Natural killer cell treated with Interleukin-12 subunit alpha and Interleukin-12 subunit beta and Interleukin-15 and Interleukin-18, amount 100 ng/mL, for 72 hours (primary cell): Measurements from ENCODE around the gene PLEKHA8. TPM values are rescaled to one million over a fixed set of nuclear protein-coding genes. Genes with fewer than 3 reads are reported as not detected.

ENCODE experiments used
- ATAC-seq, 2 donors: fragments of 150-1000 bp; cut with Tn5 transposase in 1 of 2; sonication (Bioruptor Pico), chemical (Tn5 transposase) in 1 of 2; 2 replicates each; pipeline ENCODE4 v1.10.0; 2021
- DNase-seq: peaks from one replicate; pipeline ENCODE4 v3.0.0; 2022; ENCODE audit warnings: low spot score
- H3K27ac Mint-ChIP-seq, 2 donors: 1 replicate in 1 of 2; 2 replicates in 1 of 2; pipeline ENCODE4 v1.8.0; 2022; ENCODE audit warnings: mixed read lengths in 2 of 2, mild to moderate bottlenecking in 1 of 2, moderate library complexity in 1 of 2
- H3K27me3 Mint-ChIP-seq, 2 donors: 1 replicate in 1 of 2; 2 replicates in 1 of 2; pipeline ENCODE4 v1.8.0; 2022; ENCODE audit warnings: mixed read lengths in 2 of 2
- H3K36me3 Mint-ChIP-seq: one replicate; pipeline ENCODE4 v1.8.0; 2022; ENCODE audit warnings: mixed read lengths
- H3K4me1 Mint-ChIP-seq, 2 donors: 1 replicate in 1 of 2; 2 replicates in 1 of 2; pipeline ENCODE4 v1.8.0; 2022; ENCODE audit warnings: low read depth in 2 of 2, mixed read lengths in 2 of 2, mild to moderate bottlenecking in 1 of 2
- H3K4me3 Mint-ChIP-seq: one replicate; pipeline ENCODE4 v1.8.0; 2022; ENCODE audit warnings: mixed read lengths
- H3K9me3 Mint-ChIP-seq: 2 replicates; pipeline ENCODE4 v1.8.0; 2022; ENCODE audit warnings: mixed read lengths
- total RNA-seq, 2 donors: library from RNA; stranded (reverse); gene quantifications; one replicate each; pipeline ENCODE4 v1.2.3, GENCODE V29; 2022

The PLEKHA8 gene
- total RNA-seq, 2 donors from 2014 or later, result 15.0 to 17.1 TPM

DNA sequence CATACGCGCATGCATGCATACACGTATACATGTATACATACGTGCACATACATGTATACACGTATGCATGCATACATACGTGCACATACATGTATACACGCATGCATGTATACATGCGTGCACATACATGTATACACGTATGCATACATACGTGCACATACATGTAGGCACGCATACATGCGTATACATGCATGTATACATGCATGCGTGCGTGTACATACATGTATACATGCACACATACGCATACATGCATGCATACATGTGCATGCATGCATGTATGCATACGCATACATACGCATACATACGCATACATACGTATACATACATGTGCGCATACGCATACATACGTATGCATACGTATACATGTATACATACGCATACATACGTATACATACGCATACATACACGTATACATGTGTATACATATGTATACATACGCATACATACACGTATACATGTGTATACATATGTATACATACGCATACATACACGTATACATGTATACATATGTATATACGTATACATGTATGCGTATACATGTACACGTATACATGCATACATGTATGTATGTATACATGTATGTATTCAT is 87.6 kb downstream of the PLEKHA8 start:
- peaks cover 0 to 5% of the 10 kb centered on the region in 2 donors for H3K4me1 Mint-ChIP-seq
- H3K36me3 Mint-ChIP-seq, result peaks cover 17% of the 10 kb centered on the region
- ATAC-seq (no peak), DNase-seq (no peak)
- H3K4me3 Mint-ChIP-seq, result no peak overlapping the region
- no peaks in the 10 kb centered on the region for H3K27me3 Mint-ChIP-seq
- H3K27ac Mint-ChIP-seq, result no peak overlapping the region
- peaks cover 8% of the 10 kb centered on the region for H3K9me3 Mint-ChIP-seq

DNA sequence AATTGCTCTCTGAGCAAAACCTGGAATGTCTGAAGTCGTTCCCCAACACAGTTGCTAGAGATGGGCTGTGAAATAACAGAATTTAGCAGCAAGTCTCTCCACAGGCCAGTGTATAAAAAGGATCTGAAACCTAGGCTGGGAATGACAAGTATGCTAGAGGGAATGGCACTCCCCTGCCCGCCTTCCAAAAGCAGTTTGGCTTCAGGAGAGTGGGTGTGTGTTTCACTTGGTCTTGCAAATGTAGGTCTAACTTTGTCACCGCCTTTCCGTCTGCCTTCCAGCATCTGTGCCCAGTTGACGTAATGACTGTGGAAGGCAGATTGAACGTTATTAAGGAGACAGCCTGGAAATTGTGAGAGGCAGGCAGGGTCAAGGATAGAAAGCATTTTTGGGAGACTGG is 88.6 kb downstream of the PLEKHA8 start:
- Mint-ChIP-seq H3K9me3 (peaks cover 8% of the 10 kb centered on the region), H3K27ac (no peak overlapping the region), H3K27me3 (no peaks in the 10 kb centered on the region), H3K4me1 (peaks cover 0 to 5% of the 10 kb centered on the region in 2 donors), H3K36me3 (peaks cover 16% of the 10 kb centered on the region), H3K4me3 (no peak overlapping the region)
- DNase-seq (no peak), ATAC-seq (no peak)

DNA sequence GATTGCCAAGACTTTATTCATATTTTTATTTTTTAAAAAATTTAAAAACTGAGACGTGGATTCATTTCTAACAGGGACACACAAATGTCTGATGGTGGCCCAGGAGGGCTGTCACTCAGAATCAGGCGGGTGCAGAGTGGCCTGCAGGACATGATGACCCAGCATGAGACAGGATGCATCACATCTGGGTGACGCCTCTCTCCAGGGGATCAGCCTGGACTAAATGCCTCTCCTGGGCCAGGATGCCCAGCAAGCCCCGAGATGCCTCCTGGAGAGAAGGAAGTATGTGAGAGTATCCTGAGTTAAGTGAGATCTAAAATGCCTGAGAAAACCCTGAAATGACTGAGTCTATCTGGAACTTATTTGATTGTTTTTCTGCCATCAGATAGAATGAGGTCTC is 89.7 kb downstream of the PLEKHA8 start:
- ATAC-seq (no peak), DNase-seq (no peak)
- Mint-ChIP-seq H3K36me3 (peaks cover 10% of the 10 kb centered on the region), H3K4me1 (peaks cover 0 to 5% of the 10 kb centered on the region in 2 donors), H3K4me3 (no peak overlapping the region), H3K27me3 (no peaks in the 10 kb centered on the region), H3K27ac (no peak overlapping the region), H3K9me3 (peaks cover 7% of the 10 kb centered on the region)

DNA sequence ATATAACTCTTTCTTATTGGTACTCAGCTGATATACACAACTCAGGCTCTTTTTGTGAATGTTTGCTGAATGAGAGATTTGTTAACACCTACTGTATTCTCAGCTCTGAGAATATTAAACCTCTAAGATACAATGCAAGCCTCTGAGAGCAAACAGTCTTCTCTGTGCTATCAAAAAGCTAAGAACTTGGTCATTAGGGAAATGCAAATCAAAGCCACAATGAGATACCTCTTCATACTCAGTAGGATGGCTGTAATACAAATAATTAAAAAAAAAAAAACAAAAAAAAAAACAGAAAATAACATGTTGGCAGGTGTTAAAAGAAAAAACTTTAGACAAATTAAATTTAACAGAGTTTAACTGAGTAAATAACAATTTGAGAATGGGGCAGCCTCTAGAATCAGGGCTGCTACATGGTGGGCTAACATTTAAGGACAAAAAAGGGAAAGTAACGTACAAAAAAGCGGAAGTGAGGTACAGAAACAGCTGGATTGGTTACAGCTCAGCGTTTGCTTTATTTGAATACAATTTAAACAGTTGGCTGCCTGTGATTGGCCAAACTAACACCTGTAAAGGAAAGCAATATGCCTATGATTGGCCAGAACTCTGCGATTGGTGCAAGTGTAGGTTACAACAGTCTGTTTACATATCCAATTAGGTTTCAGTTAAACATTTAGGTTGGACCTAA is 91.8 kb downstream of the PLEKHA8 start:
- Mint-ChIP-seq H3K36me3 (no peaks in the 10 kb centered on the region), H3K4me1 (no peaks in the 10 kb centered on the region), H3K27me3 (no peaks in the 10 kb centered on the region), H3K9me3 (no peaks in the 10 kb centered on the region), H3K4me3 (no peak overlapping the region), H3K27ac (no peak overlapping the region)
- no peak for DNase-seq
- ATAC-seq, result no peak

DNA sequence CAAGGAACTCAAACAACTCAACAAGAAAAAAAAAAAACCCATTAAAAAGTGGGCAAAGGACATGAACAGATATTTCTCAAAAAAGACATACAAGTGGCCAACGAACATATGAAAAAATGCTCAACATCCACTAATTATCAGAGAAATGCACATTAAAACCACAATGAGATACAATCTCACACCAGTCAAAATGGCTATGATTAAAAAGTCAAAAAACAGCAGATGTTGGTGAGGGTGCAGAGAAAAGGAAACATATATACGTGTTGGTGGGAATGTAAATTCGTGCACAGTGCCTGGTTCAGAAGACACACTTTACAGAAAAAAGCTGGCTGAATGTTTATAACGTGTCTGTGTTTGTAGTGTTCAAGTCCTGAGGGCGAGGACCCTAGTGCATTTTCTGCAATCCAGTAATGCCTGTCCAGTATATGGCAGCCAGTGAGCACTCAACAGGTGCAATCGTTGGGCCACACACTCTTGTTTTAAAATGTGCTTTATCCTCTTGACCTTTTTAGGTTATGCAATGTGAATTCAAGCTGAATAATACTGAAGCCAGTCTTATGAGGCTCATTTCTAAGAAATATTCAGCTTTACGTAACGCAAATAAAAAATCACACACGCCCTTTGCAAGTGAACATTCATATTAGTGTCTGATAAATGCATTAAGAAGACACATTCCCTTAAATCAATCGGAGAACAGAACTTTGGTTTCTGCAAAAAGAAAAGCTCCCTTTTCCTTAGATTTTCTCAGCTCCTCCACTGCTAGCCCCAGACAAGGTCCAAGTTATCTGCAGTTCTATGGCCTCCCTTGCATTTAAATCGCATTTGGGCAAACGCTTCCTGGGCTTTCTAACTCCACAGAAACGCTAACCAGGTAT is 105.8 kb downstream of the PLEKHA8 start:
- Mint-ChIP-seq H3K27me3 (peaks cover 5 to 11% of the 10 kb centered on the region in 2 donors), H3K4me3 (peak overlapping the region; percentile 87), H3K36me3 (no peaks in the 10 kb centered on the region), H3K4me1 (peaks cover 6 to 14% of the 10 kb centered on the region in 2 donors), H3K27ac (peak overlapping the region; percentile 51 to 63), H3K9me3 (no peaks in the 10 kb centered on the region)
- DNase-seq (no peak), ATAC-seq (no peak)

DNA sequence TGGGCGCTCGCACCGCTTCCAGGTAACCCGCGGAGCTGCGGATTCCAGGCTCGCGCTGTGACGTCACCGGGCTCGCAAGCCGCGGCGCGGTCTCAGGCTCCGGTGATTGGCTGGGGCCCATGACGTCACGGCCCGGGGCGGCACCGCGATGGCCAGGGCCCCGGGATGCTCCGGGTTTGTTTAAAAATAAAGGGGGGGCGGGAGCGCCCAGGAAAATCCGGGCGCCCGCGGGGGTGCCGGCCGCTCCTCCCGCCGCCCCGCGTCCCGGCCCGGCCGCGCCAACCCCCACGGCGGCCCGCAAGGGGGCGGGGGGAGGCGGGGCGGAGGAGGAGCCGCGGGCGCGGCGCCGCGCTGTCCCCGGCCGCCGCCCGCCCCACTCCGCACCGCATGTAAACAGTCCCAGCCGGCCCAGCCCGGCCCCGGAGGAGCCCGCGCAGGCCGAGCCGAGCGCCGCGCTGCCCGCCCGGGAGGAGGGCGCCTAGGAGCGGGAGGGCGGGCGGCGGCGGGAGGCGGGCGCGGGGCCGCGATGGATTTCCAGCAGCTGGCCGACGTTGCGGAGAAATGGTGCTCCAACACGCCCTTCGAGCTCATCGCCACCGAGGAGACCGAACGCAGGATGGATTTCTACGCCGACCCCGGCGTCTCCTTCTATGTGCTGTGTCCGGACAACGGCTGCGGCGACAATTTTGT is 106.5 kb downstream of the PLEKHA8 start, which contains the start of gene MTURN:
Gene MTURN (plus strand): TSS at position 376 of the 690 bp plus-strand sequence. CDS start 151 bp downstream, at position 527.
- peaks cover 5 to 11% of the 10 kb centered on the region in 2 donors for H3K27me3 Mint-ChIP-seq
- peak within 1 kb of the TSS; percentile 51 to 63 for H3K27ac Mint-ChIP-seq
- H3K36me3 Mint-ChIP-seq, result no peaks in the 10 kb centered on the region
- no peaks in the 10 kb centered on the region for H3K9me3 Mint-ChIP-seq
- peak within 1 kb of the TSS; percentile 92 for H3K4me3 Mint-ChIP-seq
- H3K4me1 Mint-ChIP-seq, result peaks cover 6 to 14% of the 10 kb centered on the region in 2 donors
- DNase-seq (peak; percentile 84), ATAC-seq (peak; percentile 95)

DNA sequence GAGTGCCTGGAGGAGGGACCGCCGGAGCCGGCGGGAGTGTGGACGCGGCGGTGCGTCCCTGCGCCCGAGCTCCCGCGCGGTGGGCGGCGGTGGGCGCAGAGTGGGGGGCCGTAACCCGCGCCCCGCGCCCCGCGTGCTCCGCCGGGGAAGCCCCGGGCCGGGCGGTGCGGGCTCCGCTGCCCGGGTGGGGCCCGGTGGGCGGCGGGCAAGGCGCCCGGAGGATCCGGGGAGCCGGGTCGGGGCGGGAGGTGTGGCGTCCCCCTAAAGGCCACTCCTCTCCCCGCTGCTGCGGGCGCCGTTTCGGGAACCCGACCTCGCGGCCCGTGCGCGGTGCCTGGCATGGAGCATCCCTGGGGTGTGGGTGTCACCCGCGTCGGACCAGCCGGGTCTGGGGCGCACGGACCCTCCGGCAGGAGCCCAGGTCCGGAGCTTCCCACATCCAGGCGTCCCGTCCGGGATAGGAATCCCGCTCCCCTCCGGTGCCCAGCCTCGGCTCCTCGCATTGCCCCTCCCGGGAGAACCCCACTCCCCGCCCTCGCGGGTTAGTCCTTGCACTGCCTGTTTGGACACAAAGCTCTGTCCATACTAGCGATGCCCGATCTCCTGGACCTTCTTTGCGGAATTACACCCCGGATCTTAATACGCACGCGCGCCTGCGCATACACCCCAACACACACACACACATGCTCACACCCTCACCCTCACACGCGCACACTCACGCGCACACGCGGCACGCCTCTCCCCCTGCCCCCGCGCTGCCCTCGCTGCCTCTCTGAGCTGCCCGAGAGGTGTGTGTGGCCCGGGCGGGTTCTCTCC is 107.3 kb downstream of the PLEKHA8 start:
- Mint-ChIP-seq H3K36me3 (no peaks in the 10 kb centered on the region), H3K27me3 (peaks cover 5 to 11% of the 10 kb centered on the region in 2 donors), H3K27ac (peak overlapping the region in 1 of 2 donors; percentile 29), H3K4me3 (peak overlapping the region; percentile 92), H3K4me1 (peaks cover 6 to 14% of the 10 kb centered on the region in 2 donors), H3K9me3 (no peaks in the 10 kb centered on the region)
- ATAC-seq (peak; percentile 51 to 64), DNase-seq (no peak)

DNA sequence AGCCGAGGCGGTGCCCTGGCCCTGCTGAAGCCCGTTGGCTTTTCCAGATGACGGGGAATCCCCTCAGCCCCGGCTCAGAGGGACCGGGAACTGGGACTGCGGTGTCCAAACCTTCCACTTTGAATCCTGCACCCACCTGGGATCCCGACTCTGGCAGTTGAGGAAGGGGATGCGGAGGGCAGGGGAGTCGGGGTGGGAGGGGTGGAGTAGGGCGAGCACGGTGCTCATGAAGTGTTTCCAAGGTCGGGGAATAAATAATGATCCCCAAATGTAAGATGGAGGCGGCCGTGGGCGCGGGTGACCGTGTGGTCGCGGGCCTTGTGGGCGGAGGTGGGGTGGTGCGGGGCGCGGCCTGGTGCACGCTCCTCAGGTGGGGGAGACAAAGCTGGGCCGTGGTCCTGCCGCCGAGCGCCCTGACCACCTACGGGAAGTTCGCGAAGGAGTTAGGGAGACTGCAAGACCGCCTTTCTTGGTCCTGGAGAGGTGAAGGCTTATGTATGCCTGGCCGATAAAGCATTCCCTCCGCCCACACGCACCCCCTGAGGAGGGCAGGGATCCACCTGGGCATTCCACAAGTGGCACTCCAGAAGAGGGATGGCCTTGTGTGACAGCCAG is 108.0 kb downstream of the PLEKHA8 start:
- Mint-ChIP-seq H3K4me1 (peaks cover 6 to 14% of the 10 kb centered on the region in 2 donors), H3K27ac (peak overlapping the region in 1 of 2 donors; percentile 29), H3K4me3 (peak overlapping the region; percentile 92), H3K9me3 (no peaks in the 10 kb centered on the region), H3K36me3 (no peaks in the 10 kb centered on the region), H3K27me3 (peaks cover under 1 to 6% of the 10 kb centered on the region in 2 donors)
- ATAC-seq, result no peak
- no peak for DNase-seq

DNA sequence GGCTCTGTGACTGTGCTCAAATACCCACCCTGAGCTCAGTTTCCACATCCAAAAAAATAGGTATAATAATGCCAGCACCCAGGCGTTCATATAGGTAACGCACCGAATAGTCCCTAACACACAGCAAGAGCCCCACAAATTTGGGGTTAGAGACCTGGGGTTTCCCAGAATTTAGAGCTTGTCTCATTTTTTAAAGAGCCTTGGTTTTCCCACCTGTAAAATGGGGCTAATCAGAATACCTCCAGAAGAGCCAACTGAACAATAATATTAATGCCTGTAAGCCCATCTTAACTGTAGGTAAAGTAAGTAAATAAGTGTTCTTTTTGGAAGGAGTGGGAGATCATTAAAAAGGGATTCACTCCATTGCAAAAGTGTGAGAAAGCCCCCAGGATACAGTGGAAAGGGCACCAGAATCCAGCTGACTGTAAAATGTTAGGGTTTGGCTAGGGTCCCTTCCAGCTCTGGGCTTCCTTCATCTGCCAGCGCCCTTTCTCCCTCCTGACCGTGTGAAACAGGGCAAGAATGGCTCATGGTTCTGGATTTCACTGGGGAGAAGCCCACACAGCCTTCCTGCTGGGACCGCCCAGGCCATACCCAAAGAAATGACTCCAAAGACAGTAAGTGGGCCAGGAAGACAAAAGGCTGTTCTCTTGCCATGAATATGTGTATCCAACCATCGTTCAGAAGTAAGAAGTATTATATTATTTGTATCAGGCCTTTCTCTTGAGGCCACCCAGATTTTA is 108.7 kb downstream of the PLEKHA8 start:
- Mint-ChIP-seq H3K4me1 (peaks cover 6 to 14% of the 10 kb centered on the region in 2 donors), H3K4me3 (peak overlapping the region; percentile 92), H3K36me3 (no peaks in the 10 kb centered on the region), H3K27me3 (peaks cover 0 to 6% of the 10 kb centered on the region in 2 donors), H3K9me3 (no peaks in the 10 kb centered on the region), H3K27ac (no peak overlapping the region)
- ATAC-seq (no peak), DNase-seq (no peak)

DNA sequence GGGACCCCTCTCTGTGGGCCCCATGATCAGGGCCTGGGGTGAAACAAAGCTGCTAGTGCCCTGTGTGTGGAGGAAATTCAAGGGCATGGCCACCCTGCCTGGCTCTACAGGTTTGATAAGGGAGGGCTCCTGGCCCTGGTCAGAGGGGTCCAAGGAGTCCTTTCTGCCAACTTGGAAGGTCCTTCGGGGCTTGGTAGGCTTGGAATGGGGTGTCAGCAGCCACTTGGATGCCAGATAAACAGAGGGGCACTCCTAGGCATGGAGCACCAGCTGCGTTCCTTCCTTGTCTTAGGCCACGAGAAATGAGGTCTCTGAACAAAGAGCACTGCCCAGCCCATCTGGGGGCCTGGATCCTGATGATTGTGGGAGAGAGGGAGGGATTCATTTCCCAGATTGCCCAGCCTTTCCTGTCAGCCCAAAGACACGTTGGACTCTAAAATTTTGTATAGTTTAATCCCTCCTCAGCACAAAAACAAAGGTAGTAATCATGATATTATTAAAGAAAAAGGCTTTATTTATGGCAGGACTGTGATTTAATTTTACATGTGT is 111.7 kb downstream of the PLEKHA8 start:
- no peak for ATAC-seq
- Mint-ChIP-seq H3K36me3 (no peaks in the 10 kb centered on the region), H3K27me3 (no peaks in the 10 kb centered on the region), H3K27ac (no peak overlapping the region), H3K4me1 (peaks cover 3 to 5% of the 10 kb centered on the region in 2 donors), H3K9me3 (no peaks in the 10 kb centered on the region), H3K4me3 (no peak overlapping the region)
- DNase-seq, result no peak

DNA sequence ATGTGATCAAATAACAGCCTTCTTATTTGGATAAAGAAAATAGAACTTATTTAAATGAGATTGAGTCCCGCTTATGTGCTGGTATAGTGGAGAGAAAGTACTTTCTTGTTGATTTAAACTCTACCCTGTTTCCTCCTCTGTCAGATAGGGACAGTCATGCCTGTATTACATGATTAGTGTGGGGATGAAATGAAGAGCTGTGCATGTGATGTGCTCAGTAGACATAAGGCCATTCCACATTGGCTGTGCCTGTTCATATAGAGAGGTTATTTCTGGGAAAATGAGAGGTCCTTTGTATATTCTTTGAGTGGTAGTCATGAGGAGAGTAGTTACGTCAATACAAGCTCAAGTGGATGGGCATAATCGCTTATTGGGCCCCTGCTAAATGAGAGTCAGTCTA is 112.2 kb downstream of the PLEKHA8 start:
- H3K9me3 Mint-ChIP-seq, result no peaks in the 10 kb centered on the region
- peaks cover 3 to 5% of the 10 kb centered on the region in 2 donors for H3K4me1 Mint-ChIP-seq
- no peak overlapping the region for H3K4me3 Mint-ChIP-seq
- ATAC-seq (no peak), DNase-seq (no peak)
- H3K36me3 Mint-ChIP-seq, result no peaks in the 10 kb centered on the region
- H3K27me3 Mint-ChIP-seq, result no peaks in the 10 kb centered on the region
- no peak overlapping the region for H3K27ac Mint-ChIP-seq

DNA sequence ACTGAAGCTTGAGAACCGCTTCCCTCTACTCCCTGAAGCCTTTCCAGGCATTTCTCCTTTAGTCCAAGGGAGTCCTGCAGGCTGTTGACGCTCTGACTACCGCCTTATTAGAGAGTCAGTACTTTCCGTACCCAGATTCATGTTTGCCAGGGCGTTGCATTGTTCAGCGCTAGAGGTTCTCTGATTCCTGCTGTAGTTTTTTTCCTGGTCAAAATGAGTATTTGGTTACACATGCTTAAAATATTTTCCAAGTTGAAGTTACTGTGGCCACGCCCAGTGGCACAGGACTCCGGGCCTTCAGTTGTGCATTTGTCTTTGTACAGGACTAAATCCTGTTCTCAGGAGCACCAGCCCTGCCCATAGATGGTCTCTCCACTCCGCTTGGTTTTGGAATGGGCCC is 114.5 kb downstream of the PLEKHA8 start:
- Mint-ChIP-seq H3K27me3 (no peaks in the 10 kb centered on the region), H3K27ac (peak overlapping the region in 1 of 2 donors; percentile 41), H3K4me1 (peaks cover 0 to 5% of the 10 kb centered on the region in 2 donors), H3K9me3 (no peaks in the 10 kb centered on the region), H3K4me3 (no peak overlapping the region), H3K36me3 (no peaks in the 10 kb centered on the region)
- ATAC-seq, result no peak
- DNase-seq, result no peak
